H9 (cell line): Measurements from ENCODE around the gene SCD5. TPM values are rescaled to one million over a fixed set of nuclear protein-coding genes. Genes with fewer than 3 reads are reported as not detected.

Source experiments
- DNase-seq: peaks from one replicate; pipeline ENCODE4 v3.0.0-alpha.2; 2017
- H2AFZ ChIP-seq: one replicate; pipeline ENCODE4 v1.6.1; 2013; ENCODE audit warnings: mild to moderate bottlenecking, low read length, control low read depth, moderate library complexity
- H2AK5ac ChIP-seq: 2 replicates; pipeline ENCODE4 v1.6.1; 2013; ENCODE audit warnings: low read length, control low read depth, mixed read lengths; ENCODE audit not compliant: insufficient read length
- H2BK120ac ChIP-seq: one replicate; pipeline ENCODE4 v1.6.1; 2013; ENCODE audit warnings: low read depth, mild to moderate bottlenecking, low read length, control low read depth, inconsistent platforms; ENCODE audit not compliant: poor library complexity, severe bottlenecking
- H2BK12ac ChIP-seq: 2 replicates; pipeline ENCODE4 v1.6.1; 2013; ENCODE audit warnings: low read length, control low read depth, mixed read lengths, low read depth; ENCODE audit not compliant: insufficient read length
- H2BK15ac ChIP-seq: 2 replicates; pipeline ENCODE4 v1.6.1; 2013; ENCODE audit warnings: low read depth, low read length, control low read depth
- H2BK20ac ChIP-seq: one replicate; pipeline ENCODE4 v1.6.1; 2013; ENCODE audit warnings: low read depth, mild to moderate bottlenecking, low read length, control low read depth, inconsistent platforms; ENCODE audit not compliant: poor library complexity, severe bottlenecking
- H2BK5ac ChIP-seq: 2 replicates; pipeline ENCODE4 v1.6.1; 2013; ENCODE audit warnings: low read length, control low read depth, mixed read lengths; ENCODE audit not compliant: insufficient read length
- H3K14ac ChIP-seq: 2 replicates; pipeline ENCODE4 v1.6.1; 2013; ENCODE audit warnings: low read length, control low read depth; ENCODE audit not compliant: insufficient read depth
- H3K18ac ChIP-seq: 2 replicates; pipeline ENCODE4 v1.6.1; 2013; ENCODE audit warnings: low read depth, mild to moderate bottlenecking, mixed read lengths, low read length, control low read depth; ENCODE audit not compliant: insufficient read length
- H3K23ac ChIP-seq: 2 replicates; pipeline ENCODE4 v1.6.1; 2013; ENCODE audit warnings: low read length, control low read depth, mixed read lengths, low read depth; ENCODE audit not compliant: insufficient read length
- H3K23me2 ChIP-seq: 2 replicates; pipeline ENCODE4 v1.6.1; 2013; ENCODE audit warnings: low read depth, mild to moderate bottlenecking, mixed read lengths, low read length, control low read depth; ENCODE audit not compliant: insufficient read length, poor library complexity, severe bottlenecking
- H3K27ac ChIP-seq: 2 replicates; pipeline ENCODE4 v1.5.1; 2013; ENCODE audit warnings: low read length, control low read depth, mixed read lengths, low read depth; ENCODE audit not compliant: insufficient read length
- H3K27me3 ChIP-seq: 2 replicates; pipeline ENCODE4 v1.6.1; 2013; ENCODE audit warnings: low read length, control low read depth, inconsistent platforms; ENCODE audit not compliant: insufficient read depth
- H3K4ac ChIP-seq: 2 replicates; pipeline ENCODE4 v1.6.1; 2013; ENCODE audit warnings: low read depth, mild to moderate bottlenecking, control low read depth, inconsistent platforms, low read length, moderate library complexity
- H3K4me1 ChIP-seq: 2 replicates; pipeline ENCODE4 v1.6.1; 2013; ENCODE audit warnings: low read length, control low read depth, inconsistent platforms; ENCODE audit not compliant: insufficient read depth
- H3K4me2 ChIP-seq: 2 replicates; pipeline ENCODE4 v1.6.1; 2013; ENCODE audit warnings: low read length, control low read depth, mixed read lengths; ENCODE audit not compliant: insufficient read length, insufficient read depth
- H3K56ac ChIP-seq: 2 replicates; pipeline ENCODE4 v1.6.1; 2013; ENCODE audit warnings: low read depth, mild to moderate bottlenecking, mixed read lengths, low read length, control low read depth; ENCODE audit not compliant: insufficient read length
- H3K79me1 ChIP-seq: 2 replicates; pipeline ENCODE4 v1.6.1; 2013; ENCODE audit warnings: low read depth, mild to moderate bottlenecking, moderate library complexity, low read length, control low read depth, inconsistent platforms; ENCODE audit not compliant: insufficient read depth, poor library complexity, severe bottlenecking
- H3K79me2 ChIP-seq: 2 replicates; pipeline ENCODE4 v1.6.1; 2013; ENCODE audit warnings: low read length, control low read depth, inconsistent platforms; ENCODE audit not compliant: insufficient read depth
- H3K9ac ChIP-seq: 2 replicates; pipeline ENCODE4 v1.6.1; 2013; ENCODE audit warnings: low read length, control low read depth, mixed read lengths; ENCODE audit not compliant: insufficient read length; ENCODE audit errors: extremely low read depth
- H3K9me3 ChIP-seq: one replicate; pipeline ENCODE4 v1.6.1; 2013; ENCODE audit warnings: low read depth, low read length, inconsistent platforms; ENCODE audit not compliant: control insufficient read depth
- H3T11ph ChIP-seq: one replicate; pipeline ENCODE4 v1.6.1; 2013; ENCODE audit warnings: mild to moderate bottlenecking, low read length, control low read depth, inconsistent platforms
- H4K20me1 ChIP-seq: one replicate; pipeline ENCODE4 v1.6.1; 2013; ENCODE audit not compliant: control insufficient read depth, insufficient read length, insufficient read depth
- H4K5ac ChIP-seq: 2 replicates; pipeline ENCODE4 v1.6.1; 2013; ENCODE audit warnings: low read depth, mild to moderate bottlenecking, mixed read lengths, low read length, control low read depth; ENCODE audit not compliant: insufficient read length
- H4K8ac ChIP-seq: replicated peaks from 2 replicates; pipeline ENCODE4 v1.6.1; 2013; ENCODE audit warnings: low read length, control low read depth, mixed read lengths, low read depth; ENCODE audit not compliant: insufficient read length
- H4K91ac ChIP-seq: 2 replicates; pipeline ENCODE4 v1.6.1; 2013; ENCODE audit warnings: low read depth, mild to moderate bottlenecking, moderate library complexity, mixed read lengths, low read length, control low read depth; ENCODE audit not compliant: insufficient read length
- H3K27ac Mint-ChIP-seq, 3 experiments: 2 replicates in 2 of 3; 3 replicates in 1 of 3; pipeline ENCODE4 v1.8.0; 2020 to 2021; ENCODE audit warnings: mixed read lengths in 3 of 3, mild to moderate bottlenecking in 1 of 3, moderate library complexity in 1 of 3
- H3K27me3 Mint-ChIP-seq: 2 replicates; pipeline ENCODE4 v1.8.0; 2021; ENCODE audit warnings: low read depth, mild to moderate bottlenecking, moderate library complexity, mixed read lengths
- H3K36me3 Mint-ChIP-seq, 3 experiments: 2 replicates in 2 of 3; 3 replicates in 1 of 3; pipeline ENCODE4 v1.8.0; 2020 to 2021; ENCODE audit warnings: low read depth in 3 of 3, mixed read lengths in 3 of 3; ENCODE audit not compliant: insufficient read depth in 1 of 3
- H3K4me1 Mint-ChIP-seq, 2 experiments: 2 replicates each; pipeline ENCODE4 v1.8.0; 2020; ENCODE audit warnings: mixed read lengths in 2 of 2
- H3K4me3 Mint-ChIP-seq, 2 experiments: 2 replicates in 1 of 2; 3 replicates in 1 of 2; pipeline ENCODE4 v1.8.0; 2020 to 2021; ENCODE audit warnings: mild to moderate bottlenecking in 2 of 2, mixed read lengths in 2 of 2, moderate library complexity in 1 of 2
- H3K9me3 Mint-ChIP-seq, 2 experiments: 2 replicates in 1 of 2; 3 replicates in 1 of 2; pipeline ENCODE4 v1.8.0; 2020; ENCODE audit warnings: mild to moderate bottlenecking in 2 of 2, mixed read lengths in 2 of 2, moderate library complexity in 1 of 2
- WGBS: extraction: QIAGEN DNeasy Blood & Tissue Kit; methylation state at CpG from one replicate; pipeline ENCODE4 v1.1.7; 2013; ENCODE audit warnings: missing lambda C conversion rate, low lambda C conversion rate, mixed read lengths; ENCODE audit not compliant: insufficient read length; ENCODE audit errors: extremely low coverage; 5-methylcytosine and 5-hydroxymethylcytosine counted together
- total RNA-seq: library from RNA; stranded (reverse); gene quantifications from 2 replicates; pipeline ENCODE4 v1.2.1, GENCODE V29; 2021
- TF ChIP-seq, protein P1 (sequence below): fragments of 200-600 bp; sonication (generic); conservative IDR thresholded peaks from 3 replicates; pipeline ENCODE4 v1.8.0; 2021; ENCODE audit warnings: antibody characterized with exemption, mild to moderate bottlenecking

SCD5 gene
- total RNA-seq, 1 experiment from 2014 or later, result 0.68 TPM

DNA sequence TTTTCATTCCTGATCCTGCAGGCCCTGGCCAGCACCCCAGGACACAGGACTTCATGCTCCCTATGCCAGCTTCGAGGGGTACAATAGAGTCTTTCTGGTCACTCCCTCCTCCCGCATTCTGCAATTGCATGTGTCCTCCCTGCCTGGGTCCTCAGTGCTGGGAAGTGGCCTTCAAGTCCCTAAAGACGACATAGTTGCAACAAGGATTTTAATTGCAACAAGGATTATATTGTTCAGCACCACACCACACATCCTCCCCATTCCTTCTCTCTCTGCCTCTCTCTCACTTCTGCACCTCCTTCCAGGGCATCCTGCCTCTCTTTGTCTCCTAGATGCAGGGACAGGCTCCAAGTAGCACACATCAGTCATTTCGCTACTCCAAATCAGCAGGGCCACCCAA lies 25.5 kb downstream of the SCD5 start:
- no peak overlapping the region for H3K18ac ChIP-seq
- no CpG with 5 or more reads among the region's 4 CpGs for WGBS
- H3K9ac ChIP-seq, result no peak overlapping the region
- H3K4me1 ChIP-seq, result no peaks in the 10 kb centered on the region
- H2BK15ac ChIP-seq, result no peak overlapping the region
- no peaks in the 10 kb centered on the region for H3K79me2 ChIP-seq
- H4K20me1 ChIP-seq, result no peaks in the 10 kb centered on the region
- no peak overlapping the region for H2BK120ac ChIP-seq
- H3K27ac Mint-ChIP-seq, result no peak overlapping the region
- no peak overlapping the region for H3K56ac ChIP-seq
- H3K27ac ChIP-seq, result no peak overlapping the region
- H3T11ph ChIP-seq, result no peak overlapping the region
- no peak overlapping the region for H4K8ac ChIP-seq
- H3K23me2 ChIP-seq, result no peaks in the 10 kb centered on the region
- no peaks in the 10 kb centered on the region for H3K36me3 Mint-ChIP-seq
- H2AFZ ChIP-seq, result no peak overlapping the region
- H3K4me2 ChIP-seq, result no peak overlapping the region
- H3K9me3 Mint-ChIP-seq, result no peaks in the 10 kb centered on the region
- TF ChIP-seq, protein P1, sequence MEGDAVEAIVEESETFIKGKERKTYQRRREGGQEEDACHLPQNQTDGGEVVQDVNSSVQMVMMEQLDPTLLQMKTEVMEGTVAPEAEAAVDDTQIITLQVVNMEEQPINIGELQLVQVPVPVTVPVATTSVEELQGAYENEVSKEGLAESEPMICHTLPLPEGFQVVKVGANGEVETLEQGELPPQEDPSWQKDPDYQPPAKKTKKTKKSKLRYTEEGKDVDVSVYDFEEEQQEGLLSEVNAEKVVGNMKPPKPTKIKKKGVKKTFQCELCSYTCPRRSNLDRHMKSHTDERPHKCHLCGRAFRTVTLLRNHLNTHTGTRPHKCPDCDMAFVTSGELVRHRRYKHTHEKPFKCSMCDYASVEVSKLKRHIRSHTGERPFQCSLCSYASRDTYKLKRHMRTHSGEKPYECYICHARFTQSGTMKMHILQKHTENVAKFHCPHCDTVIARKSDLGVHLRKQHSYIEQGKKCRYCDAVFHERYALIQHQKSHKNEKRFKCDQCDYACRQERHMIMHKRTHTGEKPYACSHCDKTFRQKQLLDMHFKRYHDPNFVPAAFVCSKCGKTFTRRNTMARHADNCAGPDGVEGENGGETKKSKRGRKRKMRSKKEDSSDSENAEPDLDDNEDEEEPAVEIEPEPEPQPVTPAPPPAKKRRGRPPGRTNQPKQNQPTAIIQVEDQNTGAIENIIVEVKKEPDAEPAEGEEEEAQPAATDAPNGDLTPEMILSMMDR, result no peak
- H3K9me3 ChIP-seq, result no peaks in the 10 kb centered on the region
- no peak overlapping the region for H3K4ac ChIP-seq
- H3K79me1 ChIP-seq, result no peaks in the 10 kb centered on the region
- H2BK12ac ChIP-seq, result no peak overlapping the region
- no peak overlapping the region for H4K91ac ChIP-seq
- H2AK5ac ChIP-seq, result no peak overlapping the region
- H3K4me1 Mint-ChIP-seq, result peaks cover 3 to 4% of the 10 kb centered on the region in 2 experiments; a peak in 3 of 4 replicates
- H3K4me3 Mint-ChIP-seq, result no peak overlapping the region; a peak in 1 of 5 replicates
- no peak overlapping the region for H4K5ac ChIP-seq
- H2BK5ac ChIP-seq, result no peak overlapping the region
- no peak overlapping the region for H3K14ac ChIP-seq
- no peaks in the 10 kb centered on the region; the same call in 1 of the 2 replicates for H3K27me3 ChIP-seq
- no peak overlapping the region for H3K23ac ChIP-seq
- DNase-seq, result peak; percentile 8
- no peak overlapping the region for H2BK20ac ChIP-seq
- H3K27me3 Mint-ChIP-seq, result peaks cover 69% of the 10 kb centered on the region
